Measurements from ENCODE around the gene OR2Y1. TPM values are rescaled to one million over a fixed set of nuclear protein-coding genes. Genes with fewer than 3 reads are reported as not detected.

OR2Y1 gene
- total RNA-seq, 1 experiment from 2014 or later: not detected

Small RNA genes lying within 50 kb of the gene (small RNA-seq; reads per million reads assigned to genes)
- gene RNU1-17P: 0 to 0.02 reads per million in 2 experiments

Other genes starting within 250 kb of the OR2Y1 start
- gene CNOT6, start 245.7 kb downstream of the OR2Y1 start, total RNA-seq (2014; rRNA removed; shearing (Covaris generic)): 19.0 and 21.5 TPM in 2 replicates
- not detected in 2 replicates for gene SCGB3A1, start 148.6 kb downstream of the OR2Y1 start, total RNA-seq (2014; rRNA removed; shearing (Covaris generic))
- 4.1 and 6.0 TPM in 2 replicates for gene FLT4, start 90.5 kb downstream of the OR2Y1 start, total RNA-seq (2014; rRNA removed; shearing (Covaris generic))
- 52.9 and 56.5 TPM in 2 replicates for gene MGAT1, start 62.7 kb upstream of the OR2Y1 start, total RNA-seq (2014; rRNA removed; shearing (Covaris generic))
- 38.7 and 44.1 TPM in 2 replicates for gene ZFP62, start 121.2 kb upstream of the OR2Y1 start, total RNA-seq (2014; rRNA removed; shearing (Covaris generic))
- 0.32 TPM in 1 of 2 replicates, not detected in the other for gene BTNL8, start 159.1 kb upstream of the OR2Y1 start, total RNA-seq (2014; rRNA removed; shearing (Covaris generic))
- not detected in 2 replicates for gene BTNL3, start 248.8 kb upstream of the OR2Y1 start, total RNA-seq (2014; rRNA removed; shearing (Covaris generic))